WERI-Rb-1 (cell line): ENCODE measurements around the gene BECN2.
"Not testable (repeated sequence)": the region's sequence is repeated elsewhere in the genome, so short reads cannot be mapped to it uniquely, and the experiment has no call there.

Experiments used
- DNase-seq: peaks from one replicate; pipeline ENCODE4 v3.0.0-alpha.2; 2020
- H3K27ac ChIP-seq: fragments of 250-450 bp; sonication (Bioruptor Pico); 2 replicates; pipeline ENCODE4 v1.5.1; 2020; ENCODE audit warnings: mild to moderate bottlenecking, moderate library complexity
- H3K27me3 ChIP-seq: fragments of 250-450 bp; sonication (Bioruptor Pico); 2 replicates; pipeline ENCODE4 v1.5.1; 2021; ENCODE audit warnings: mild to moderate bottlenecking, low read depth, moderate library complexity; ENCODE audit not compliant: insufficient read depth, severe bottlenecking
- H3K36me3 ChIP-seq: fragments of 250-450 bp; sonication (Bioruptor Pico); 2 replicates; pipeline ENCODE4 v1.5.1; 2020; ENCODE audit warnings: mild to moderate bottlenecking, moderate library complexity
- H3K4me3 ChIP-seq: 2 replicates; pipeline ENCODE4 v1.5.1; 2011; ENCODE audit warnings: low read depth, mild to moderate bottlenecking, control low read depth, low read length
- H3K9me3 ChIP-seq: fragments of 250-450 bp; sonication (Bioruptor Pico); 2 replicates; pipeline ENCODE4 v1.5.1; 2021; ENCODE audit warnings: mild to moderate bottlenecking, moderate library complexity; ENCODE audit not compliant: severe bottlenecking
- TF ChIP-seq, protein P1 (sequence below): IDR thresholded peaks from 2 replicates; pipeline ENCODE4 v1.5.1; 2011; ENCODE audit warnings: low read depth, mild to moderate bottlenecking, control low read depth, inconsistent platforms, low read length

The BECN2 gene

DNA sequence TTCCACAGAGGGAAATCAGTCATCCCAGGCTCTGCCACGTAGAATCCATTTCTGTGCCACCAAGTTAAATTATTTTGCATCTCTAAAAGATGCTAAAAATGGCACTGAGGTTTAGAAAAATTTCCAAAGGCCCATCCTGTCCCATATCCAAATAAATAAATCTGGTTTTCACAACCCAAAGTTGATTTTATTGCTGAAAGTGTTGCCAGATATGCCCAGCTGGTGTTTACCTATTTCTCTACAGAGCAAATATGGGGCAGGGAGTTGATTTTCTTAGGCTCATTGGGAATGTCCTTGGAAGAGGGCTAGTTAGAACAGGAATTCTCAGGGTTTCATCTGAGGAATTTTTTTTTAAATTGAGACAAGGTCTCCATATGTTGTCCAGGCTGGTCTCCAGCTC lies 22.4 kb downstream of the BECN2 start:
- no peak overlapping the region for H3K27ac ChIP-seq
- DNase-seq = no peak
- no peak overlapping the region for H3K4me3 ChIP-seq
- H3K9me3 ChIP-seq = no peaks in the 10 kb centered on the region
- H3K36me3 ChIP-seq = no peaks in the 10 kb centered on the region
- H3K27me3 ChIP-seq = no peaks in the 10 kb centered on the region
- TF ChIP-seq, protein P1, sequence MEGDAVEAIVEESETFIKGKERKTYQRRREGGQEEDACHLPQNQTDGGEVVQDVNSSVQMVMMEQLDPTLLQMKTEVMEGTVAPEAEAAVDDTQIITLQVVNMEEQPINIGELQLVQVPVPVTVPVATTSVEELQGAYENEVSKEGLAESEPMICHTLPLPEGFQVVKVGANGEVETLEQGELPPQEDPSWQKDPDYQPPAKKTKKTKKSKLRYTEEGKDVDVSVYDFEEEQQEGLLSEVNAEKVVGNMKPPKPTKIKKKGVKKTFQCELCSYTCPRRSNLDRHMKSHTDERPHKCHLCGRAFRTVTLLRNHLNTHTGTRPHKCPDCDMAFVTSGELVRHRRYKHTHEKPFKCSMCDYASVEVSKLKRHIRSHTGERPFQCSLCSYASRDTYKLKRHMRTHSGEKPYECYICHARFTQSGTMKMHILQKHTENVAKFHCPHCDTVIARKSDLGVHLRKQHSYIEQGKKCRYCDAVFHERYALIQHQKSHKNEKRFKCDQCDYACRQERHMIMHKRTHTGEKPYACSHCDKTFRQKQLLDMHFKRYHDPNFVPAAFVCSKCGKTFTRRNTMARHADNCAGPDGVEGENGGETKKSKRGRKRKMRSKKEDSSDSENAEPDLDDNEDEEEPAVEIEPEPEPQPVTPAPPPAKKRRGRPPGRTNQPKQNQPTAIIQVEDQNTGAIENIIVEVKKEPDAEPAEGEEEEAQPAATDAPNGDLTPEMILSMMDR = no peak

DNA sequence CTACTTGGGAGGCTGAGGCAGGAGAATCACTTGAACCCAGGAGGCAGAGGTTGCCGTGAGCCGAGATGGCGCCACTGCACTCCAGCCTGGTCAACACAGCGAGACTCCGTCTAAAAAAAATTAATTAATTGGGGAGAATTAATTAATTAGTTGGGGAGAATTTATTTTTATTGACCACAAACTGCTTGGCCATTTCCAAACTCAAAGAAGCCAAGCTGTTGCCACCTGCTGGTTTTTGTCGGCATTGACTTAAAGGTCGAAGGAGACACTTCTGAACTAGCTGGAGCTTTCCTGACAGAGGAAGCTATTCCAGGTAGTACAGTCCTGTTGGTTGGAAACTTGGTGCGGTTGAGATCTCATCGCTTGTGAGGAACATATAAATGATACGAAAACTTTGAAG lies 28.2 kb downstream of the BECN2 start:
- DNase-seq = peak; percentile 70
- Histone ChIP-seq H3K27ac (no peak overlapping the region), H3K9me3 (no peaks in the 10 kb centered on the region), H3K36me3 (no peaks in the 10 kb centered on the region), H3K27me3 (no peaks in the 10 kb centered on the region), H3K4me3 (no peak overlapping the region)
- TF ChIP-seq, protein P1 = peak; percentile 71

DNA sequence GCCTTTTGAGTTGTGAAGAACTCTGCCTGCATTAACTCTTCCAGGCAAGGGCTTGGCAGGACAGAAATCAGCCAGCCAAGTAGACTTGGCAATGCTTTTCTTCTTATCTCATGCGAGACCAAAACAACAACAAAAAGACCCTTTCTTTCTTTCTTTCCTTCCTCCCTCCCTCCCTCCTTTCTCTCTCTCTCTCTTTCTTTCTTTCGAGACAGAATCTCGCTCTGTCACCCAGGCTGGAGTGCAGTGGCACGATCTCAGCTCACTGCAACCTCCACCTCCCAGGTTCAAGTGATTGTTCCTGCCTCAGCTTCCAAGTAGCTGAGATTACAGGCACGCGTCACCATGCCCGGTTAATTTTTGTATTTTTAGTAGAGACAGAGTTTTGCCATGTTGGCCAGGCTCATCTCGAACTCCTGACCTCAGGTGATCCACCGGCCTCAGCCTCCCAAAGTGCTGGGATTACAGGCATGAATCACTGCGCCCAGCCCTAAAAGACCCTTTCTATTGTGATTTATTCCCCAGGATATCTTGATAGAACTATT lies 30.9 kb downstream of the BECN2 start:
- not testable (repeated sequence) for H3K9me3 ChIP-seq, H3K4me3 ChIP-seq, H3K36me3 ChIP-seq, DNase-seq, H3K27ac ChIP-seq, H3K27me3 ChIP-seq

DNA sequence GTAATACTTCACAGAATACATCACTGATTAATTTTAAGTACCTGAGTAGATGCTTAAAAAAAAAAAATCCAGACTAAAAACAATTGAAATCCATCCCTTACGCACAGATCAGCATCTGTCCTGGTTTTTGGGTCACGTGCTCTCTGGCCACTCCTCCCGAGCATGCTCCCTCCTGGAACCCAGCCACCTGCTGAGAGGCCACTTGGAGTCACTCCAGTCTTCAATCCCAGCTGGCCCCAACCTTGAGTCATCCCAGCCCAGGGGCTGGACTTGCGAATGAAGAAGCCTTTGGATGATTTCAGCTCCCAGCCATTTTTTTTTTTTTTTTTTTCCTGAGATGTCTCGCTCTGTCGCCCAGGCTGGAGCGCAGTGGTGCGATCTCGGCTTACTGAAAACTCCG lies 32.5 kb downstream of the BECN2 start:
- no peak overlapping the region for H3K27ac ChIP-seq
- DNase-seq = peak; percentile 46
- TF ChIP-seq, protein P1 = no peak

DNA sequence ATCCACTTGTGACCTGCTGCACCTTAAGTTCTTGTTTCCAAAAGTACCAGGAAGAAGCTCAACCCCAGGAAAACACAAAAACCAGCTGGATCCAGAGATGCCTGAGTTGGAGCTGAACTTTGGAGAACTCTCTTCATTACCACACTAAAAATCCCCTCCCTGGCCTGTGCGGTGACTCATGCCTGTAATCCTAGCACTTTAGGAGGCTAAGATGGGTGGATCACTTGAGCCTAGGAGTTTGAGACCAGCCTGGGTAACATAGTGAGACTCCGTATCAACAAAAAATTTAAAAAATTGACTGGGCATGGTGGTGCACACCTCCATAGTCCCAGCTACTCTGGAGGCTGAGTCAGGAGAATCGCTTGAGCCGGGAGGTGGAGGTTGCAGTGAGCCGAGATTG lies 35.2 kb downstream of the BECN2 start:
- TF ChIP-seq, protein P1 = no peak
- Histone ChIP-seq H3K36me3 (no peaks in the 10 kb centered on the region), H3K27me3 (no peaks in the 10 kb centered on the region), H3K4me3 (no peak overlapping the region), H3K9me3 (peaks cover 4% of the 10 kb centered on the region), H3K27ac (no peak overlapping the region)
- DNase-seq = no peak

More for the DNA sequence above, 32.5 kb downstream of the BECN2 start:
- no peaks in the 10 kb centered on the region for H3K27me3 ChIP-seq
- no peaks in the 10 kb centered on the region for H3K9me3 ChIP-seq
- H3K4me3 ChIP-seq = no peak overlapping the region
- H3K36me3 ChIP-seq = no peaks in the 10 kb centered on the region

DNA sequence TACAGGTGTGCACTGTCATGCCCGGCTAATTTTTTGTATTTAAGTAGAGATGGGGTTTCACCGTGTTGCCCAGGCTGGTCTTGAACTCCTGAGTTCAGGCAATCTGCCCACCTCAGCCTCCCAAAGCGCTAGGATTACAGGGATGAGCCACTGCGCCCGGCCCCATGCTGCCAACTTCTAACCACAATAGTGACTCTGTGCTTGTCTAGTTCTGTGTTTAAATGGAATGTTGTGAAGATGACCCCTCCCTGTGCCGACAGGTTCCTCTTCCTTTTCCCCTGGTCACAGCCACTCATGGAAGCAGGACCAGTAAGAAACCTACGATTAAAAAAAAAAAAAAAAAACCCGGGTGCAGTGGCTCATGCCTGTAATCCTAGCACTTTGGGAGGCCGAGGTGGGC lies 36.6 kb downstream of the BECN2 start:
- H3K27ac ChIP-seq = no peak overlapping the region
- DNase-seq = no peak
- TF ChIP-seq, protein P1 = no peak

More for the DNA sequence above, 36.6 kb downstream of the BECN2 start:
- no peak overlapping the region for H3K4me3 ChIP-seq
- no peaks in the 10 kb centered on the region for H3K36me3 ChIP-seq
- H3K27me3 ChIP-seq = no peaks in the 10 kb centered on the region
- H3K9me3 ChIP-seq = peaks cover 4% of the 10 kb centered on the region
